Mesothelial cell of epicardium (in vitro differentiated cells): ENCODE measurements around the gene ENOPH1. TPM values are rescaled to one million over a fixed set of nuclear protein-coding genes. Genes with fewer than 3 reads are reported as not detected.

Experiments
- DNase-seq, 2 experiments: peaks; one replicate each; pipeline ENCODE4 v3.0.0; 2021; ENCODE audit warnings: low spot score in 2 of 2; ENCODE audit not compliant: unreplicated experiment in 2 of 2
- H3K27ac Mint-ChIP-seq: 2 replicates; pipeline ENCODE4 v1.8.0; 2021; ENCODE audit warnings: mixed read lengths
- H3K27me3 Mint-ChIP-seq: 2 replicates; pipeline ENCODE4 v1.8.0; 2021; ENCODE audit warnings: low read depth, mixed read lengths
- H3K36me3 Mint-ChIP-seq: 2 replicates; pipeline ENCODE4 v1.8.0; 2021; ENCODE audit warnings: mixed read lengths
- H3K4me1 Mint-ChIP-seq: 2 replicates; pipeline ENCODE4 v1.8.0; 2021; ENCODE audit warnings: mixed read lengths
- H3K4me3 Mint-ChIP-seq: 2 replicates; pipeline ENCODE4 v1.8.0; 2021; ENCODE audit warnings: mild to moderate bottlenecking, moderate library complexity, mixed read lengths
- H3K9me3 Mint-ChIP-seq: 2 replicates; pipeline ENCODE4 v1.8.0; 2021; ENCODE audit warnings: mixed read lengths
- CTCF ChIP-seq: fragments of 200-600 bp; sonication (generic); IDR thresholded peaks from one replicate; pipeline ENCODE4 v1.5.0; 2021; ENCODE audit warnings: antibody characterized with exemption; ENCODE audit not compliant: unreplicated experiment
- total RNA-seq: library from RNA; stranded (reverse); gene quantifications from 3 replicates; pipeline ENCODE4 v1.2.1, GENCODE V29; 2021

The ENOPH1 gene
- total RNA-seq, 1 donor from 2014 or later, result 27.5 TPM

GRCh38 chr4:82434949-82435348 lies 4.6 kb downstream of the ENOPH1 start:
- Mint-ChIP-seq H3K27me3 (no peaks in the 10 kb centered on the region), H3K9me3 (no peaks in the 10 kb centered on the region), H3K36me3 (peaks cover 6% of the 10 kb centered on the region), H3K4me1 (peaks cover 27% of the 10 kb centered on the region), H3K4me3 (no peak overlapping the region), H3K27ac (no peak overlapping the region)
- TF ChIP-seq CTCF, result no peak
- DNase-seq, result no peak

- no peak overlapping the region for H3K4me3 Mint-ChIP-seq
- no peaks in the 10 kb centered on the region for H3K9me3 Mint-ChIP-seq
- no peak for DNase-seq
- TF ChIP-seq CTCF, result no peak
- H3K27me3 Mint-ChIP-seq, result no peaks in the 10 kb centered on the region
- H3K4me1 Mint-ChIP-seq, result peaks cover 27% of the 10 kb centered on the region
- no peak overlapping the region for H3K27ac Mint-ChIP-seq
- peaks cover 8% of the 10 kb centered on the region for H3K36me3 Mint-ChIP-seq
Measured at GRCh38 chr4:82436130-82436529, 5.7 kb downstream of the ENOPH1 start.

GRCh38 chr4:82436780-82437179 lies 6.4 kb downstream of the ENOPH1 start:
- no peak for DNase-seq
- peak overlapping the region; percentile 64 for H3K27ac Mint-ChIP-seq
- H3K4me1 Mint-ChIP-seq, result peaks cover 22% of the 10 kb centered on the region
- TF ChIP-seq CTCF, result no peak
- no peaks in the 10 kb centered on the region for H3K9me3 Mint-ChIP-seq
- H3K4me3 Mint-ChIP-seq, result no peak overlapping the region
- H3K27me3 Mint-ChIP-seq, result no peaks in the 10 kb centered on the region
- peaks cover 8% of the 10 kb centered on the region for H3K36me3 Mint-ChIP-seq

GRCh38 chr4:82437285-82438005 lies 7.1 kb downstream of the ENOPH1 start:
- Mint-ChIP-seq H3K36me3 (peaks cover 8% of the 10 kb centered on the region), H3K4me1 (peaks cover 18% of the 10 kb centered on the region), H3K4me3 (no peak overlapping the region), H3K9me3 (no peaks in the 10 kb centered on the region), H3K27ac (peak overlapping the region; percentile 93), H3K27me3 (no peaks in the 10 kb centered on the region)
- DNase-seq, result no peak
- TF ChIP-seq CTCF, result no peak

GRCh38 chr4:82439088-82439487 lies 8.7 kb downstream of the ENOPH1 start:
- H3K4me1 Mint-ChIP-seq, result peaks cover 11% of the 10 kb centered on the region
- H3K9me3 Mint-ChIP-seq, result no peaks in the 10 kb centered on the region
- no peak overlapping the region for H3K4me3 Mint-ChIP-seq
- H3K27me3 Mint-ChIP-seq, result no peaks in the 10 kb centered on the region
- peaks cover 7% of the 10 kb centered on the region for H3K36me3 Mint-ChIP-seq
- H3K27ac Mint-ChIP-seq, result no peak overlapping the region
- DNase-seq, result no peak
- no peak for TF ChIP-seq CTCF

- Mint-ChIP-seq H3K4me1 (peaks cover 12% of the 10 kb centered on the region), H3K27me3 (no peaks in the 10 kb centered on the region), H3K9me3 (no peaks in the 10 kb centered on the region), H3K36me3 (peaks cover 31% of the 10 kb centered on the region), H3K27ac (peak overlapping the region; percentile 85), H3K4me3 (no peak overlapping the region)
- DNase-seq, result no peak
- TF ChIP-seq CTCF, result no peak
Measured at GRCh38 chr4:82447886-82448285, 17.5 kb downstream of the ENOPH1 start.
